HL-60 (cell line): ENCODE data around the gene ZSWIM4.

ENCODE experiments used
- CTCF ChIP-seq: IDR thresholded peaks from one replicate; pipeline ENCODE4 v1.5.1; 2011; ENCODE audit warnings: low read length, control low read depth, inconsistent platforms; ENCODE audit not compliant: insufficient read depth
- GABPA ChIP-seq: IDR thresholded peaks from 2 replicates; pipeline ENCODE4 v1.6.1; 2012; ENCODE audit warnings: low read depth

GRCh38 chr19:13768510-13768909, 26.7 kb upstream of the ZSWIM4 start:
- TF ChIP-seq CTCF (no peak), GABPA (no peak)
